IMR-90 (cell line): ENCODE measurements around the gene PCDHGC4. TPM values are rescaled to one million over a fixed set of nuclear protein-coding genes. Genes with fewer than 3 reads are reported as not detected.

Experiments
- ATAC-seq: fragments of 200-7000 bp; cut with Tn5 transposase; 2 replicates; pipeline ENCODE4 v1.9.1; 2020; ENCODE audit warnings: low read depth, mild to moderate bottlenecking, moderate library complexity
- BruUV-seq: library from RNA; stranded (reverse); fragments of 400-500 nt; replicated peaks from 2 replicates; lab custom pipeline; 2021; lab: Mats Ljungman, UMichigan
- CTCF ChIA-PET: fragments of 300-600 bp; formaldehyde crosslinking; extraction: SDS; loops from one replicate; lab custom pipeline; 2021; ENCODE audit warnings: antibody characterized with exemption; lab: Yijun Ruan, JAX
- POLR2A ChIA-PET: fragments of 300-600 bp; sonication (Branson Sonifier 250); formaldehyde crosslinking; loops from one replicate; lab custom pipeline; 2022; ENCODE audit warnings: antibody characterized with exemption; ENCODE audit not compliant: unreplicated experiment; lab: Charles Lee
- DNase-seq: peaks from one replicate; pipeline ENCODE4 v3.0.0; 2013
- H2AFZ ChIP-seq: replicated peaks from 2 replicates; pipeline ENCODE3; 2013; ENCODE audit warnings: low read length, mild to moderate bottlenecking; ENCODE audit not compliant: poor library complexity
- H2AK5ac ChIP-seq: 2 replicates; pipeline ENCODE4 v1.6.1; 2013; ENCODE audit warnings: low read depth, low read length, inconsistent platforms
- H2AK9ac ChIP-seq: replicated peaks from 2 replicates; pipeline ENCODE3; 2013; ENCODE audit warnings: mild to moderate bottlenecking, low read depth, low read length, moderate library complexity; ENCODE audit not compliant: poor library complexity
- H2BK120ac ChIP-seq: 2 replicates; pipeline ENCODE4 v1.6.1; 2013; ENCODE audit warnings: low read depth, low read length, inconsistent platforms
- H2BK15ac ChIP-seq: 3 replicates; pipeline ENCODE4 v1.6.1; 2013; ENCODE audit warnings: low read depth, low read length, inconsistent platforms
- H2BK20ac ChIP-seq: 2 replicates; pipeline ENCODE4 v1.6.1; 2013; ENCODE audit warnings: low read depth, mild to moderate bottlenecking, inconsistent platforms, low read length, moderate library complexity
- H2BK5ac ChIP-seq: 2 replicates; pipeline ENCODE4 v1.6.1; 2013; ENCODE audit warnings: mild to moderate bottlenecking, low read depth, low read length, inconsistent platforms; ENCODE audit not compliant: poor library complexity, severe bottlenecking
- H3K14ac ChIP-seq: replicated peaks from 2 replicates; pipeline ENCODE4 v1.6.1; 2013; ENCODE audit warnings: low read depth, low read length, inconsistent platforms
- H3K18ac ChIP-seq: 2 replicates; pipeline ENCODE4 v1.6.1; 2013; ENCODE audit warnings: low read depth, low read length, control low read depth
- H3K23ac ChIP-seq: 2 replicates; pipeline ENCODE4 v1.6.1; 2013; ENCODE audit warnings: low read depth, low read length, inconsistent platforms
- H3K27ac ChIP-seq: 2 replicates; pipeline ENCODE4 v1.5.1; 2013; ENCODE audit warnings: mild to moderate bottlenecking, control low read depth, low read length; ENCODE audit not compliant: insufficient read depth
- H3K27me3 ChIP-seq: 2 replicates; pipeline ENCODE4 v1.6.1; 2013; ENCODE audit warnings: low read length; ENCODE audit not compliant: control insufficient read depth, insufficient read depth
- H3K36me3 ChIP-seq: 2 replicates; pipeline ENCODE4 v1.6.1; 2013; ENCODE audit warnings: low read length, mixed read lengths; ENCODE audit not compliant: control insufficient read depth, insufficient read depth
- H3K4ac ChIP-seq: 2 replicates; pipeline ENCODE4 v1.6.1; 2013; ENCODE audit warnings: low read depth, low read length, inconsistent platforms
- H3K4me1 ChIP-seq: 2 replicates; pipeline ENCODE4 v1.6.1; 2013; ENCODE audit warnings: low read length, mixed read lengths; ENCODE audit not compliant: control insufficient read depth, insufficient read depth
- H3K4me2 ChIP-seq: 2 replicates; pipeline ENCODE4 v1.6.1; 2013; ENCODE audit warnings: low read depth, mild to moderate bottlenecking, control low read depth, low read length, moderate library complexity
- H3K4me3 ChIP-seq: 2 replicates; pipeline ENCODE4 v1.5.1; 2013; ENCODE audit warnings: low read depth, mild to moderate bottlenecking, control low read depth, low read length, moderate library complexity; ENCODE audit not compliant: insufficient read depth
- H3K56ac ChIP-seq: 2 replicates; pipeline ENCODE4 v1.6.1; 2013; ENCODE audit warnings: low read length, inconsistent platforms; ENCODE audit not compliant: insufficient read depth; ENCODE audit errors: extremely low read depth
- H3K79me1 ChIP-seq, 2 experiments: 2 replicates each; pipeline ENCODE4 v1.6.1; 2013; ENCODE audit warnings: low read length in 2 of 2, inconsistent platforms in 1 of 2, low read depth in 1 of 2
- H3K9ac ChIP-seq: 2 replicates; pipeline ENCODE4 v1.6.1; 2013; ENCODE audit warnings: low read depth, low read length, control low read depth
- H3K9me1 ChIP-seq: 2 replicates; pipeline ENCODE4 v1.6.1; 2013; ENCODE audit warnings: low read length, inconsistent platforms; ENCODE audit not compliant: insufficient read depth
- H3K9me3 ChIP-seq: 2 replicates; pipeline ENCODE4 v1.6.1; 2013; ENCODE audit warnings: low read length; ENCODE audit not compliant: control insufficient read depth, insufficient read depth
- H4K20me1 ChIP-seq: 2 replicates; pipeline ENCODE4 v1.6.1; 2013; ENCODE audit warnings: low read length, inconsistent platforms; ENCODE audit not compliant: insufficient read depth
- H4K5ac ChIP-seq: 2 replicates; pipeline ENCODE4 v1.6.1; 2013; ENCODE audit warnings: mild to moderate bottlenecking, low read depth, low read length, control low read depth
- H4K8ac ChIP-seq, 2 experiments: 2 replicates each; pipeline ENCODE4 v1.6.1; 2013; ENCODE audit warnings: low read depth in 2 of 2, low read length in 2 of 2, control low read depth in 1 of 2, inconsistent platforms in 1 of 2
- H4K91ac ChIP-seq: 2 replicates; pipeline ENCODE4 v1.6.1; 2013; ENCODE audit warnings: low read depth, low read length, inconsistent platforms; ENCODE audit not compliant: insufficient read depth
- BHLHE40 ChIP-seq: fragments of 150-350 bp; IDR thresholded peaks from 2 replicates; pipeline ENCODE4 v1.6.1; 2016; ENCODE audit warnings: mild to moderate bottlenecking, low read depth, low read length
- ELK1 ChIP-seq: fragments of 150-350 bp; IDR thresholded peaks from 2 replicates; pipeline ENCODE4 v1.6.1; 2016; ENCODE audit warnings: low read depth, mild to moderate bottlenecking, low read length, moderate library complexity, borderline replicate concordance
- FOS ChIP-seq: fragments of 150-350 bp; IDR thresholded peaks from 2 replicates; pipeline ENCODE4 v1.6.1; 2016; ENCODE audit warnings: low read depth, low read length
- MAZ ChIP-seq: IDR thresholded peaks from 2 replicates; pipeline ENCODE4 v1.6.1; 2012; ENCODE audit warnings: low read depth, mild to moderate bottlenecking, low read length, improper control_type of control experiment, moderate library complexity, borderline replicate concordance
- NFE2L2 ChIP-seq: fragments of 150-350 bp; IDR thresholded peaks from 2 replicates; pipeline ENCODE4 v1.6.1; 2016; ENCODE audit warnings: low read depth, mild to moderate bottlenecking, low read length
- RAD21 ChIP-seq: IDR thresholded peaks from 2 replicates; pipeline ENCODE4 v1.6.1; 2012; ENCODE audit warnings: low read length, improper control_type of control experiment
- RCOR1 ChIP-seq: IDR thresholded peaks from 2 replicates; pipeline ENCODE4 v1.6.1; 2012; ENCODE audit warnings: mild to moderate bottlenecking, low read length, improper control_type of control experiment; ENCODE audit not compliant: insufficient replicate concordance
- RFX5 ChIP-seq: IDR thresholded peaks from 2 replicates; pipeline ENCODE4 v1.8.0; 2012; ENCODE audit warnings: low read depth, mild to moderate bottlenecking, low read length, moderate library complexity
- SMC3 ChIP-seq: fragments of 150-350 bp; IDR thresholded peaks from 2 replicates; pipeline ENCODE4 v1.6.1; 2016; ENCODE audit warnings: low read depth, mild to moderate bottlenecking, antibody characterized with exemption, low read length, moderate library complexity
- USF2 ChIP-seq: fragments of 150-350 bp; IDR thresholded peaks from 2 replicates; pipeline ENCODE4 v1.6.1; 2017; ENCODE audit warnings: mild to moderate bottlenecking, antibody characterized with exemption, low read length, low read depth
- WGBS, 2 experiments: methylation state at CpG; one replicate each; pipeline versions ENCODE4 v1.1.5 to v1.1.7; 2013; ENCODE audit warnings: missing lambda C conversion rate in 2 of 2; ENCODE audit not compliant: insufficient read length in 1 of 2; ENCODE audit errors: extremely low coverage in 2 of 2; 5-methylcytosine and 5-hydroxymethylcytosine counted together
- dilution Hi-C: fragments of 300-500 bp; cut with HindIII; formaldehyde crosslinking; loops from one replicate; pipeline ENCODE4 v1.14.3; 2018; ENCODE audit warnings: low sequenced_read_pairs; ENCODE audit not compliant: unreplicated experiment
- in situ Hi-C: fragments of 300-500 bp; cut with MboI; formaldehyde crosslinking; loops from 3 replicates; pipeline ENCODE4 v1.14.3; 2019; ENCODE audit warnings: low sequenced_read_pairs, inconsistent platforms, mixed read lengths
- intact Hi-C: fragments of 100-400 bp; cut with micrococcal nuclease; formaldehyde crosslinking; loops from 2 replicates; pipeline ENCODE4 v1.10.0; 2022
- polyA plus RNA-seq, 3 experiments: library from polyadenylated mRNA; depleted of rRNA; stranded (reverse); fragments of >200 nt; gene quantifications; 2 replicates each; pipeline ENCODE4 v1.2.3, GENCODE V29; 2012; ENCODE audit warnings: low replicate concordance in 1 of 3
- total RNA-seq: library from RNA; depleted of rRNA; stranded (reverse); fragments of >200 nt; gene quantifications from 2 replicates; pipeline ENCODE4 v1.2.3, GENCODE V29; 2012
- TF ChIP-seq, protein P1 (sequence below): conservative IDR thresholded peaks from 2 replicates; pipeline ENCODE4 v1.5.1; 2012; ENCODE audit warnings: mild to moderate bottlenecking, low read depth, low read length, improper control_type of control experiment

The PCDHGC4 gene
- total and polyA plus RNA-seq, 2 of the 4 experiments (the other 2 are of a cell fraction): 0.65 to 1.6 TPM

GRCh38 chr5:141496038-141496437, 11.2 kb downstream of the PCDHGC4 start:
- Histone ChIP-seq H3K4ac (no peak overlapping the region), H3K14ac (no peak overlapping the region), H3K79me1 (peaks cover 10 to 29% of the 10 kb centered on the region in 2 experiments), H2AK5ac (no peak overlapping the region), H3K56ac (no peak overlapping the region), H3K4me3 (no peak overlapping the region), H3K23ac (no peak overlapping the region), H3K27me3 (no peaks in the 10 kb centered on the region), H3K9me1 (peaks cover 7% of the 10 kb centered on the region; the same call in 1 of the 2 replicates), H4K5ac (no peak overlapping the region), H2BK15ac (no peak overlapping the region), H3K18ac (no peak overlapping the region), H3K4me1 (peaks cover 21% of the 10 kb centered on the region), H4K20me1 (peaks cover 12% of the 10 kb centered on the region; the same call in 1 of the 2 replicates), H2AK9ac (no peak overlapping the region), H2BK20ac (no peak overlapping the region), H2BK5ac (no peak overlapping the region), H4K8ac (no peak overlapping the region), H3K9ac (no peak overlapping the region), H4K91ac (no peak overlapping the region), H2BK120ac (no peak overlapping the region), H2AFZ (no peak overlapping the region), H3K36me3 (peaks cover 28% of the 10 kb centered on the region), H3K9me3 (no peaks in the 10 kb centered on the region), H3K27ac (no peak overlapping the region), H3K4me2 (no peak overlapping the region)
- dilution Hi-C loops (no loop called here), intact Hi-C loops (no loop called here), in situ Hi-C loops (no loop called here)
- DNase-seq (no peak), ATAC-seq (peak; percentile 31)
- POLR2A ChIA-PET: no interaction called here
- no TSS peak for BruUV-seq
- 80% methylated on average over 1 of the region's 4 CpGs; no CpG with 5 or more reads in 1 of the 2 experiments for WGBS, 2 experiments
- TF ChIP-seq RCOR1: no peak
- TF ChIP-seq FOS: no peak
- TF ChIP-seq RAD21: no peak
- TF ChIP-seq USF2: no peak
- no peak for TF ChIP-seq MAZ
- no peak for TF ChIP-seq SMC3
- TF ChIP-seq, protein P1, sequence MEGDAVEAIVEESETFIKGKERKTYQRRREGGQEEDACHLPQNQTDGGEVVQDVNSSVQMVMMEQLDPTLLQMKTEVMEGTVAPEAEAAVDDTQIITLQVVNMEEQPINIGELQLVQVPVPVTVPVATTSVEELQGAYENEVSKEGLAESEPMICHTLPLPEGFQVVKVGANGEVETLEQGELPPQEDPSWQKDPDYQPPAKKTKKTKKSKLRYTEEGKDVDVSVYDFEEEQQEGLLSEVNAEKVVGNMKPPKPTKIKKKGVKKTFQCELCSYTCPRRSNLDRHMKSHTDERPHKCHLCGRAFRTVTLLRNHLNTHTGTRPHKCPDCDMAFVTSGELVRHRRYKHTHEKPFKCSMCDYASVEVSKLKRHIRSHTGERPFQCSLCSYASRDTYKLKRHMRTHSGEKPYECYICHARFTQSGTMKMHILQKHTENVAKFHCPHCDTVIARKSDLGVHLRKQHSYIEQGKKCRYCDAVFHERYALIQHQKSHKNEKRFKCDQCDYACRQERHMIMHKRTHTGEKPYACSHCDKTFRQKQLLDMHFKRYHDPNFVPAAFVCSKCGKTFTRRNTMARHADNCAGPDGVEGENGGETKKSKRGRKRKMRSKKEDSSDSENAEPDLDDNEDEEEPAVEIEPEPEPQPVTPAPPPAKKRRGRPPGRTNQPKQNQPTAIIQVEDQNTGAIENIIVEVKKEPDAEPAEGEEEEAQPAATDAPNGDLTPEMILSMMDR: no peak
- no peak for TF ChIP-seq ELK1
- no peak for TF ChIP-seq RFX5
- no peak for TF ChIP-seq NFE2L2
- TF ChIP-seq BHLHE40: no peak
- CTCF ChIA-PET: no interaction called here
